Testis (tissue), 2 donors: ENCODE measurements around the gene PRM3.

Experiments used
- POLR2A ChIP-seq: fragments of 450-650 bp; IDR thresholded peaks from one replicate; pipeline ENCODE4 v1.6.1; 2017; ENCODE audit warnings: antibody characterized with exemption, mild to moderate bottlenecking, moderate library complexity
- TF ChIP-seq, protein P1 (sequence below), 3 experiments: fragments of 450-650 bp in 2 of 3; fragments of 200-600 bp in 1 of 3; sonication (generic) in 1 of 3; IDR thresholded peaks; one replicate each; pipeline ENCODE4 v1.5.1; 2016 to 2019; ENCODE audit warnings: antibody characterized with exemption in 3 of 3, mild to moderate bottlenecking in 2 of 3, moderate library complexity in 1 of 3

DNA sequence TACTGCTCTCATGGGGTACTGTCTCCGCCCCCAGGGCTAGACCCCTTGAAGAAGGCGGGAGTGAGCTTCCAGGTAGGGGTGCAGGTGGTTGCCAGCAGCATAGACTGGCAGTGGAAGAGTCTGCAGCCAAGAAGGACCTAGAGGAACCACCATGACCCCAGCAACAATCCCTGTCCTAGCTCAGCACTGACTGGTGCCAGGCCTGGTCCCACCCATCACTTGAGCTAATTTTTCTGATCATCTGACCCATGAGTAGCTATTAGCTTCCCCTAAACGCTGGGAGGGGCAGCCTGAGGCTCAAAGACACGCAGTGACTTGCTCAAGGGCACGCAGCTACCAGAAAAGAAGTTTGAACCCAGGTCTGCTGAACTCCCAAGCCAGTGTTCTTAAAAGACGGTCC is 945 bp downstream of the PRM3 start:
- TF ChIP-seq, protein P1, sequence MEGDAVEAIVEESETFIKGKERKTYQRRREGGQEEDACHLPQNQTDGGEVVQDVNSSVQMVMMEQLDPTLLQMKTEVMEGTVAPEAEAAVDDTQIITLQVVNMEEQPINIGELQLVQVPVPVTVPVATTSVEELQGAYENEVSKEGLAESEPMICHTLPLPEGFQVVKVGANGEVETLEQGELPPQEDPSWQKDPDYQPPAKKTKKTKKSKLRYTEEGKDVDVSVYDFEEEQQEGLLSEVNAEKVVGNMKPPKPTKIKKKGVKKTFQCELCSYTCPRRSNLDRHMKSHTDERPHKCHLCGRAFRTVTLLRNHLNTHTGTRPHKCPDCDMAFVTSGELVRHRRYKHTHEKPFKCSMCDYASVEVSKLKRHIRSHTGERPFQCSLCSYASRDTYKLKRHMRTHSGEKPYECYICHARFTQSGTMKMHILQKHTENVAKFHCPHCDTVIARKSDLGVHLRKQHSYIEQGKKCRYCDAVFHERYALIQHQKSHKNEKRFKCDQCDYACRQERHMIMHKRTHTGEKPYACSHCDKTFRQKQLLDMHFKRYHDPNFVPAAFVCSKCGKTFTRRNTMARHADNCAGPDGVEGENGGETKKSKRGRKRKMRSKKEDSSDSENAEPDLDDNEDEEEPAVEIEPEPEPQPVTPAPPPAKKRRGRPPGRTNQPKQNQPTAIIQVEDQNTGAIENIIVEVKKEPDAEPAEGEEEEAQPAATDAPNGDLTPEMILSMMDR (IDR thresholded peaks at IDR 0.05), result no peak
- TF ChIP-seq POLR2A, result no peak
